Keratinocyte (primary cell): ENCODE data around the gene STRN. TPM values are rescaled to one million over a fixed set of nuclear protein-coding genes. Genes with fewer than 3 reads are reported as not detected.

Experiments used
- DNase-seq: peaks from one replicate; pipeline ENCODE4 v3.0.0-alpha.2; 2011; ENCODE audit warnings: low read depth, missing footprints, low spot score
- FAIRE-seq: peaks from 2 replicates; lab custom pipeline; 2011; peaks lifted over from hg19 to GRCh38; lab: Jason Lieb, UNC
- H2AFZ ChIP-seq: 2 replicates; pipeline ENCODE4 v1.6.0; 2012; ENCODE audit warnings: low read length, control low read depth, inconsistent platforms; ENCODE audit not compliant: control insufficient read depth
- H3K27ac ChIP-seq: 2 replicates; pipeline ENCODE4 v1.5.1; 2011; ENCODE audit warnings: low read length; ENCODE audit not compliant: control insufficient read depth, insufficient read depth
- H3K27me3 ChIP-seq: 3 replicates; pipeline ENCODE4 v1.6.0; 2011; ENCODE audit warnings: low read length; ENCODE audit not compliant: control insufficient read depth, insufficient read depth; ENCODE audit errors: extremely low read depth
- H3K36me3 ChIP-seq, 2 experiments: 2 replicates in 1 of 2; 3 replicates in 1 of 2; pipeline ENCODE4 v1.5.1; 2011; ENCODE audit warnings: low read length in 2 of 2, mild to moderate bottlenecking in 1 of 2; ENCODE audit not compliant: control insufficient read depth in 2 of 2, insufficient read depth in 2 of 2; ENCODE audit errors: extremely low read depth in 1 of 2
- H3K4me1 ChIP-seq: 3 replicates; pipeline ENCODE4 v1.5.1; 2011; ENCODE audit warnings: low read length; ENCODE audit not compliant: control insufficient read depth, insufficient read depth; ENCODE audit errors: extremely low read depth
- H3K4me2 ChIP-seq: 3 replicates; pipeline ENCODE4 v1.6.0; 2011; ENCODE audit warnings: low read depth, low read length; ENCODE audit not compliant: control insufficient read depth, insufficient read depth; ENCODE audit errors: extremely low read depth
- H3K4me3 ChIP-seq, 3 experiments: fragments of 200-600 bp in 1 of 3; sonication (generic) in 1 of 3; 2 replicates in 2 of 3; 3 replicates in 1 of 3; pipeline ENCODE4 v1.5.1; 2011 to 2016; ENCODE audit warnings: low read length in 3 of 3, mild to moderate bottlenecking in 3 of 3, control low read depth in 2 of 3, inconsistent platforms in 1 of 3, low read depth in 1 of 3, mixed read lengths in 1 of 3, mixed run types in 1 of 3, moderate library complexity in 1 of 3; ENCODE audit not compliant: control insufficient read depth in 2 of 3, insufficient read depth in 2 of 3; ENCODE audit errors: extremely low read depth in 1 of 3
- H3K79me2 ChIP-seq: 2 replicates; pipeline ENCODE4 v1.6.0; 2012; ENCODE audit warnings: low read length; ENCODE audit not compliant: control insufficient read depth, insufficient read depth
- H3K9ac ChIP-seq: 3 replicates; pipeline ENCODE4 v1.6.0; 2011; ENCODE audit warnings: low read length; ENCODE audit not compliant: control insufficient read depth, insufficient read depth; ENCODE audit errors: extremely low read depth
- H3K9me1 ChIP-seq: 3 replicates; pipeline ENCODE4 v1.6.0; 2011; ENCODE audit warnings: low read length; ENCODE audit not compliant: control insufficient read depth, insufficient read depth; ENCODE audit errors: extremely low read depth
- H3K9me3 ChIP-seq: 2 replicates; pipeline ENCODE4 v1.5.1; 2012; ENCODE audit warnings: low read depth, low read length; ENCODE audit not compliant: control insufficient read depth
- H4K20me1 ChIP-seq: 3 replicates; pipeline ENCODE4 v1.6.0; 2011; ENCODE audit warnings: low read length; ENCODE audit not compliant: control insufficient read depth, insufficient read depth; ENCODE audit errors: extremely low read depth
- EZH2 ChIP-seq: IDR thresholded peaks from one replicate; pipeline ENCODE4 v1.6.1; 2012; ENCODE audit warnings: inconsistent platforms, mild to moderate bottlenecking, low read length, moderate library complexity
- dilution Hi-C: fragments of 300-500 bp; cut with MboI; formaldehyde crosslinking; loops from one replicate; pipeline ENCODE4 v1.7.0; 2020; ENCODE audit warnings: low sequenced_read_pairs; ENCODE audit not compliant: extremely low pct_ligation_motif_present
- polyA plus RNA-seq, 5 experiments: library from polyadenylated mRNA; depleted of rRNA in 3 of 5; stranded (reverse) in 3 of 5; stranded (forward) in 1 of 5; unstranded in 1 of 5; fragments of >200 nt; gene quantifications; 1 replicate in 1 of 5; 2 replicates in 3 of 5; 3 replicates in 1 of 5; pipeline versions ENCODE4 v1.2.1 to v1.2.3, GENCODE V29; 2011 to 2012; ENCODE audit warnings: missing spikeins in 2 of 5, low read depth in 1 of 5, low replicate concordance in 1 of 5
- TF ChIP-seq, protein P1 (sequence below), 3 experiments: IDR thresholded peaks in 1 of 3; conservative IDR thresholded peaks in 1 of 3; optimal IDR thresholded peaks in 1 of 3; 2 replicates in 2 of 3; 3 replicates in 1 of 3; pipeline versions ENCODE3 to v1.5.1; 2011; ENCODE audit warnings: low read length in 3 of 3, mild to moderate bottlenecking in 3 of 3, moderate library complexity in 2 of 3, control low read depth in 1 of 3, inconsistent platforms in 1 of 3; ENCODE audit not compliant: insufficient read depth in 2 of 3; ENCODE audit errors: extremely low read depth in 1 of 3

The STRN gene
- polyA plus RNA-seq, 1 donor (not counting 4 experiments of a cell fraction or from before 2014, with no cell fraction given) = 29.3 TPM

DNA sequence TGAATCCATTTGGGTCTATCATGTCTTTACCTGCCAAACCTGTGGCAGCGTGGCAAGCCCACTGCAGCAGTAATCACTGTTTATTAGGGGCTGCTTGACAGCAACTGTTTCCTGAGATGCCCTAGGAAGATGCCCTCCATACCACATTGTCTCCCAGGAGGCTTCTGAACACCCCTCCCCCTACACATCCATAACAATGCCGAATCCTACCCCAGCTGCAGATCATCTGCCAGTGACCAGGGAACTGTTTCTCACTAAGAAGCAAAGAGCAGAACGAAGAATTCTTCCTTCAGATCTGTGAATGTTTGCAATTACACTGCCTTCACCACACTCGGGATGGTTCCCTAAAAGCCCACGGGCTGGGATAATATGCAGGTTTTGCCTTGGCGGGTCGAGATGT, 142.1 kb downstream of the STRN start:
- FAIRE-seq (no peak), DNase-seq (no peak)
- no peak for TF ChIP-seq EZH2
- TF ChIP-seq, protein P1, sequence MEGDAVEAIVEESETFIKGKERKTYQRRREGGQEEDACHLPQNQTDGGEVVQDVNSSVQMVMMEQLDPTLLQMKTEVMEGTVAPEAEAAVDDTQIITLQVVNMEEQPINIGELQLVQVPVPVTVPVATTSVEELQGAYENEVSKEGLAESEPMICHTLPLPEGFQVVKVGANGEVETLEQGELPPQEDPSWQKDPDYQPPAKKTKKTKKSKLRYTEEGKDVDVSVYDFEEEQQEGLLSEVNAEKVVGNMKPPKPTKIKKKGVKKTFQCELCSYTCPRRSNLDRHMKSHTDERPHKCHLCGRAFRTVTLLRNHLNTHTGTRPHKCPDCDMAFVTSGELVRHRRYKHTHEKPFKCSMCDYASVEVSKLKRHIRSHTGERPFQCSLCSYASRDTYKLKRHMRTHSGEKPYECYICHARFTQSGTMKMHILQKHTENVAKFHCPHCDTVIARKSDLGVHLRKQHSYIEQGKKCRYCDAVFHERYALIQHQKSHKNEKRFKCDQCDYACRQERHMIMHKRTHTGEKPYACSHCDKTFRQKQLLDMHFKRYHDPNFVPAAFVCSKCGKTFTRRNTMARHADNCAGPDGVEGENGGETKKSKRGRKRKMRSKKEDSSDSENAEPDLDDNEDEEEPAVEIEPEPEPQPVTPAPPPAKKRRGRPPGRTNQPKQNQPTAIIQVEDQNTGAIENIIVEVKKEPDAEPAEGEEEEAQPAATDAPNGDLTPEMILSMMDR (optimal IDR thresholded peaks at IDR 0.05 in 1 of 3, IDR thresholded peaks at IDR 0.05 in 1 of 3, conservative IDR thresholded peaks at IDR 0.05 in 1 of 3; ENCODE audit: extremely low read depth in 1 of 3, insufficient read depth in 2 of 3, low read length in 3 of 3) = no peak
- Histone ChIP-seq H3K4me3 (no peak overlapping the region), H4K20me1 (no peaks in the 10 kb centered on the region), H3K4me2 (no peak overlapping the region), H3K4me1 (no peaks in the 10 kb centered on the region), H3K27ac (no peak overlapping the region), H2AFZ (no peak overlapping the region), H3K9me3 (no peaks in the 10 kb centered on the region), H3K9ac (no peak overlapping the region), H3K9me1 (no peaks in the 10 kb centered on the region), H3K79me2 (no peaks in the 10 kb centered on the region), H3K27me3 (no peaks in the 10 kb centered on the region), H3K36me3 (no peaks in the 10 kb centered on the region)
- dilution Hi-C loops = no loop called here

DNA sequence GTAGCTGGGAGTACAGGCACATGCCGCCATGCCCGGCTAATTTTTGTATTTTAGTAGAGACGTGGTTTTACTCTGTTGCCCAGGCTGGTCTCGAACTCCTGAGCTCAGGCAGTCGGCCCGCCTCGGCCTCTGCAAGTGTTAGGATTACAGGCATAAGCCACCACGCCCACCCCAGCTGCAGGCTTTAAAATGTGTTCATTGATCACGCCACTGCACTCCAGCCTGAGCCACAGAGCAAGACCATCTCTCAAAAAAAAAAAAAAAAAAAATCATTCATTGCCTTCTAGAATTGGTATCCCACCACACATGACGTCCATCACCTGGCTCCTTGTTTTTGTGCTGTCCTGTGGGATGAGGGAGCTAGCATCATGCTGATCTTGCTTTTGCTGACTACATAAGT, 142.5 kb downstream of the STRN start:
- no peak for DNase-seq
- no peak for TF ChIP-seq EZH2
- TF ChIP-seq, protein P1 (optimal IDR thresholded peaks at IDR 0.05 in 1 of 3, IDR thresholded peaks at IDR 0.05 in 1 of 3, conservative IDR thresholded peaks at IDR 0.05 in 1 of 3; ENCODE audit: extremely low read depth in 1 of 3, insufficient read depth in 2 of 3, low read length in 3 of 3) = no peak
- H3K9ac ChIP-seq = no peak overlapping the region
- H2AFZ ChIP-seq = no peak overlapping the region
- no peak overlapping the region for H3K4me2 ChIP-seq
- dilution Hi-C loops = no loop called here
- H3K27ac ChIP-seq = no peak overlapping the region
- FAIRE-seq = no peak
- H3K9me3 ChIP-seq = no peaks in the 10 kb centered on the region
- H3K4me3 ChIP-seq = no peak overlapping the region
- H3K79me2 ChIP-seq = no peaks in the 10 kb centered on the region
- no peaks in the 10 kb centered on the region for H3K27me3 ChIP-seq
- no peaks in the 10 kb centered on the region for H3K4me1 ChIP-seq
- H3K36me3 ChIP-seq = no peaks in the 10 kb centered on the region
- no peaks in the 10 kb centered on the region for H4K20me1 ChIP-seq
- H3K9me1 ChIP-seq = no peaks in the 10 kb centered on the region
